ENCODE measurements around the gene ADAM12. TPM values are rescaled to one million over a fixed set of nuclear protein-coding genes. Genes with fewer than 3 reads are reported as not detected.

ADAM12 gene
- polyA plus RNA-seq, 1 of the 3 experiments (the other 2 are of a cell fraction), result 25.0 TPM

GRCh38 chr10:126294451-126294850, 93.8 kb downstream of the ADAM12 start:
- H2AFZ ChIP-seq (ENCODE audit: low read depth), result no peak overlapping the region
- ChIA-PET POLR2A (no interaction called here), CTCF (interaction anchor here (1.0 to 1.9 kb wide), 2 partner anchors 16 to 87 kb away, joined by 3 to 4 read pairs; no protein-coding TSS in a partner anchor)
- H3K9me2 ChIP-seq, result no peaks in the 10 kb centered on the region
- H3K36me3 ChIP-seq (replicated peaks in 1 of 2; ENCODE audit: control insufficient read depth in 1 of 2, insufficient read depth in 2 of 2, low read length in 1 of 2), result no peaks in the 10 kb centered on the region
- 0 out of 2 replicates have a peak, but pooled peaks cover 4% of the 10 kb centered on the region for H3K9me3 ChIP-seq
- H3K27ac ChIP-seq (ENCODE audit: low read depth in 2 of 2, low read length in 1 of 2), result no peak overlapping the region
- no peaks in the 10 kb centered on the region for H3K27me3 ChIP-seq (ENCODE audit: insufficient read depth)
- H4K20me1 ChIP-seq (ENCODE audit: insufficient read depth), result no peaks in the 10 kb centered on the region
- H3K79me2 ChIP-seq (ENCODE audit: insufficient read depth), result no peaks in the 10 kb centered on the region
- no peak overlapping the region for H3K4me2 ChIP-seq
- H3F3A ChIP-seq (replicated peaks; ENCODE audit: insufficient read depth), result no peaks in the 10 kb centered on the region
- H3K4me3 ChIP-seq (ENCODE audit: low read depth in 2 of 2, low read length in 1 of 2), result no peak overlapping the region
- WGBS (ENCODE audit: low lambda C conversion rate), result 98% methylated on average over 5 of the region's 5 CpGs
- H3K4me1 ChIP-seq (ENCODE audit: control insufficient read depth in 1 of 2, insufficient read depth in 2 of 2, low read depth in 1 of 2, low read length in 1 of 2), result peaks cover 0 to 7% of the 10 kb centered on the region in 2 experiments; a peak in 1 of 4 replicates
- no peak overlapping the region for H3K9ac ChIP-seq
- TF ChIP-seq IRF3 (IDR thresholded peaks at IDR 0.05; ENCODE audit: low read depth, low read length) (no peak), MAX (IDR thresholded peaks at IDR 0.05; ENCODE audit: low read depth) (no peak), YY1 (IDR thresholded peaks at IDR 0.05; ENCODE audit: low read depth) (no peak), REST (IDR thresholded peaks at IDR 0.05; ENCODE audit: low read depth, low read length) (no peak), GATA2 (CRISPR knock-in tag; IDR thresholded peaks at IDR 0.05) (no peak), EZH2phosphoT487 (IDR thresholded peaks at IDR 0.05; ENCODE audit: borderline replicate concordance, low read depth) (no peak), CHD2 (IDR thresholded peaks at IDR 0.05; ENCODE audit: low read length, partially characterized antibody) (no peak), FOXJ3 (CRISPR knock-in tag; IDR thresholded peaks at IDR 0.05) (no peak), NFIC (IDR thresholded peaks at IDR 0.05; ENCODE audit: borderline replicate concordance) (no peak), ZBTB33 (IDR thresholded peaks at IDR 0.05; ENCODE audit: borderline replicate concordance, low read depth) (no peak), TEAD4 (IDR thresholded peaks at IDR 0.05; ENCODE audit: borderline replicate concordance, insufficient read depth) (no peak)
- no peak for DNase-seq

Measured in SK-N-SH (cell line).